GM10266 (cell line): ENCODE measurements around the gene RHOU.

Experiments
- DNase-seq: peaks from one replicate; pipeline ENCODE4 v3.0.0; 2012; ENCODE audit errors: extremely low spot score
- CTCF ChIP-seq: IDR thresholded peaks from 2 replicates; pipeline ENCODE4 v1.5.1; 2012; ENCODE audit warnings: mild to moderate bottlenecking, low read depth; ENCODE audit not compliant: control insufficient read depth, insufficient read depth; ENCODE audit errors: missing control alignments

The RHOU gene

DNA sequence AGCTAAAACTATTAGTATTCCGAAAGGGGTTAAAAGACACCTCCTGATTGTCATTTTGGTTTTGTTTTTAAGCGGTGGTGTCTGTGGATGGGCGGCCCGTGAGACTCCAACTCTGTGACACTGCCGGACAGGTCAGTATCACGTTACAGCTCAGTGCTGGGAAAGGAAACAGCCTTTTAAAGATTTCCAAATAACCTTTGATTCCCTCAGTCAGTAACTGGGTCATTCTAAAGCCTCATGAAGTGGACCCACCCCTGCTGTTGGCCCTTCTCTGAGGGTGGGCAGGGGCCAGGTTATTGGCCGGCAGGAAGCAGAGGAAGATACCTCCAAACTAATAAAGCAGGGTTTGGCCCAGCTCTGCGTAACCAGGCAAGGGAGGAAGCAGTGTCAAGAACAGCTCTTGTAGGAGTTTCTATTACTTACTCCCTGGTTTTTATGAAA lies 2.3 kb downstream of the RHOU start:
- no peak for TF ChIP-seq CTCF
- DNase-seq: no peak

- no peak for TF ChIP-seq CTCF
- DNase-seq: no peak
Observed at GRCh38 chr1:228739826-228740225, 4.5 kb downstream of the RHOU start.

DNA sequence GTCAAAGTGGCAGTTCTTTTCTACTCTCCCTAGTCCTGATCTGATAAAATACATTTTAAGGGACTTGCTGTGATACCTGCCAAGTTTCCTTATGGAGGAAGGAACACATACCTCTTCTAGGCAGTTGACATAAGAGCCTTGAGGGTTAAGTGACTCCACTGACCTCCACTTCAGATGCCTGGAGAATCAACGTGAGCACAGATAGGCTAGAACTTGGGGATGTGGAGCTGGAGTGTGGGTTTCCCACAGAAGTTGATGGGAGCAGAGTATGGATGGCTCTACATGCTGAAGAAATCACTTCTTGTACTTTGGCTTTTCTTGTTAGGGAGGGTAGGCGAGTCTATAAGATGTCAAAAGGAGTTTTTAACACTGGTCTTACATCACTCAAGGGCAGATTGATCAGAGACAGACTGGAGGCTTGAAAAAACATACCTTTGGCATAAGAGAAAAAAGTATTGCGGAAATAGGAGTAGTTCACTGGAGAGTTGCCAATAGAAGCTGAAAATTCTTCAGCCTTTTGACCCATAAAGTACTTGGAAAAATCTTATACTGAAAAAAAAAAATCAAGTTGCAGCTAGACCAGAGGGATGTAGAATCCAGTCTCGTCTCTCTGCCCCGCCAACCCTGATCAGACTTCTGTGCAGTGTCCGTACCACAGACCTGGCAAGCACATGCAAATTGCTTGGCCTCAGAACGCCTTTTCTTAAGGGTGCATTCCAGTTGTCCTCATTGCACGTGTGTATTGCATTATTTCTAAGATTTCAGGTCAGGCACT lies 5.5 kb downstream of the RHOU start:
- DNase-seq: no peak
- TF ChIP-seq CTCF: no peak

DNA sequence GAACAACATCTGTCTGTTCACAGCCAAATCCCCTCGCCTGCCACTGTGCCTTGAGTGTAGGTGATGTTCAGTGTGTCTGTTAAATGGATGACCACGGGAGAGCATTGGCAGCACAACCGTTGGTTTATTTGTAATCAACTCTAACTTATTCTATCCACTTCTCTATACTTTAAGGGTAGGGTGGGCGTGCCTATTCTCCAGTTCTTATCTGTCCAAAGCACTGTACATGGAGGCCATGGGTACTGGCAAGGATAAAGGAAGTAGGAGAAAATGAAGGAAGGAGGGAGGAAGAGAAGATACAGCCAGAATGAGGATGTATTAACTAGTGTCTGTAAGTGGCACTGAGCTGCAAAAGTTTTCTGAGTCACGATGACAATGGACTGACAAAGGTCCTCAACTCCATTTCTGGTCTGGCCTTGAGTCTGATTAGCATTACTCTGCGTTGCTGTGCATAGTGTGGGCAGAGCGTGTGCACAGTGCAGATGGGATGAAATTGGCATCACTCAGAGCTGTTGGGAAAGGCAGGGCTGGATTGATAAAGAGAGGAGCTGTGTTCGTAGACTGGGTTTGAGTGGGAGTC lies 7.1 kb downstream of the RHOU start:
- DNase-seq: no peak
- TF ChIP-seq CTCF: no peak

DNA sequence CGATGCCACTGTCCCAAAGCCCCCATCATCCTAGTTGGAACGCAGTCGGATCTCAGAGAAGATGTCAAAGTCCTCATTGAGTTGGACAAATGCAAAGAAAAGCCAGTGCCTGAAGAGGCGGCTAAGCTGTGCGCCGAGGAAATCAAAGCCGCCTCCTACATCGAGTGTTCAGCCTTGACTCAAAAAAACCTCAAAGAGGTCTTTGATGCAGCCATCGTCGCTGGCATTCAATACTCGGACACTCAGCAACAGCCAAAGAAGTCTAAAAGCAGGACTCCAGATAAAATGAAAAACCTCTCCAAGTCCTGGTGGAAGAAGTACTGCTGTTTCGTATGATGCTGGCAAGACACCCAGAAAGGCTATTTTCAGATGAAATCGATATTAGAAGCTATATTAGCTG lies 8.1 kb downstream of the RHOU start:
- no peak for TF ChIP-seq CTCF
- DNase-seq: no peak

DNA sequence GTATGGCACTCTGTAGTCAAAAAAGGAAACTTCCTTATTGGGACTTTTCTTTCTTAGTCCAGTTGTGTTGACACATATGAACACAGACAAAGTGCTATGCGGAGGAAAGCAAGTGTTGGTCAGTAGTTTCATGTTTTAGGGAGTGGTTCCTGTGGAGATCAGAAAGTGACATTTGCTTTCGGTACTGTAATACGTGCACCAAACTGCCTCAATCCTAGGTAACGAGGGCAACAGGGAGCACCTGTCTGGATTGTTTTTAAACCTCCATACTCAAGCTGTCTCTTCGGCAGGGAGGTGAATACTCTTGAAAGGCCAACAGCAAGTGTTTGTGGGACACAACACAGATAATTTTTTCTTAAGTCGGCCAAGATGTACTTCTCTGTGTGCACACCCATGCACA lies 9.1 kb downstream of the RHOU start:
- TF ChIP-seq CTCF: no peak
- no peak for DNase-seq

GRCh38 chr1:228744918-228745317 lies 9.6 kb downstream of the RHOU start:
- no peak for DNase-seq
- no peak for TF ChIP-seq CTCF
